Esophagus muscularis mucosa (tissue), 4 donors: ENCODE results near the gene RNF34.

Source experiments
- CTCF ChIP-seq, 3 experiments: fragments of 200-600 bp in 2 of 3; fragments of 450-650 bp in 1 of 3; sonication (generic) in 2 of 3; IDR thresholded peaks; one replicate each; pipeline ENCODE4 v1.5.1; 2017 to 2019; ENCODE audit warnings: antibody characterized with exemption in 3 of 3, mild to moderate bottlenecking in 2 of 3, moderate library complexity in 1 of 3
- EP300 ChIP-seq: sonication (generic); formaldehyde crosslinking; IDR thresholded peaks from one replicate; pipeline ENCODE4 v1.6.1; 2017; ENCODE audit warnings: antibody characterized with exemption
- POLR2A ChIP-seq: fragments of 450-650 bp; IDR thresholded peaks from one replicate; pipeline ENCODE4 v1.6.1; 2017; ENCODE audit warnings: antibody characterized with exemption, moderate library complexity, mild to moderate bottlenecking, low read depth
- POLR2AphosphoS5 ChIP-seq, 2 donors: sonication (generic); formaldehyde crosslinking; IDR thresholded peaks; one replicate each; pipeline ENCODE4 v1.6.1; 2017; ENCODE audit warnings: antibody characterized with exemption in 2 of 2

- TF ChIP-seq POLR2A (no peak), CTCF (IDR thresholded peaks at IDR 0.05) (peak; percentile 89 to 97 (median 93)), POLR2AphosphoS5 (IDR thresholded peaks at IDR 0.05) (peak; percentile 38 to 46), EP300 (no peak)
Observed at GRCh38 chr12:121443193-121443870, 43.4 kb downstream of the RNF34 start.
